ENCODE measurements around the gene SPAG7.
A peak's percentile ranks its signal among the peaks of the same experiment; 100 is the strongest.

SPAG7 gene

GRCh38 chr17:4958102-4958501 lies 9.5 kb downstream of the SPAG7 start:
- Histone ChIP-seq H3K4me3 (ENCODE audit: low read length) (no peak overlapping the region), H3K9me3 (ENCODE audit: insufficient read depth, low read depth, low read length) (no peaks in the 10 kb centered on the region), H3K4me1 (ENCODE audit: insufficient read depth, low read length) (peaks cover 9% of the 10 kb centered on the region; the same call in 1 of the 2 replicates), H3K27ac (ENCODE audit: low read length) (no peak overlapping the region), H3K36me3 (ENCODE audit: insufficient read depth, low read depth, low read length) (peaks cover 14% of the 10 kb centered on the region; the same call in 1 of the 2 replicates), H3K27me3 (ENCODE audit: insufficient read depth, low read length) (no peaks in the 10 kb centered on the region), H3K9ac (ENCODE audit: low read depth, low read length) (no peak overlapping the region)

- H3K27me3 ChIP-seq (ENCODE audit: insufficient read depth, low read length): no peaks in the 10 kb centered on the region
- H3K4me1 ChIP-seq (ENCODE audit: insufficient read depth, low read length): peaks cover 12% of the 10 kb centered on the region; the same call in 1 of the 2 replicates
- peaks cover 14% of the 10 kb centered on the region; the same call in 1 of the 2 replicates for H3K36me3 ChIP-seq (ENCODE audit: insufficient read depth, low read depth, low read length)
- H3K9ac ChIP-seq (ENCODE audit: low read depth, low read length): no peak overlapping the region
- H3K27ac ChIP-seq (ENCODE audit: low read length): no peak overlapping the region
- H3K4me3 ChIP-seq (ENCODE audit: low read length): no peak overlapping the region
- H3K9me3 ChIP-seq (ENCODE audit: insufficient read depth, low read depth, low read length): no peaks in the 10 kb centered on the region
Observed at GRCh38 chr17:4956493-4957061, 11.0 kb downstream of the SPAG7 start.

GRCh38 chr17:4955091-4955490 lies 12.5 kb downstream of the SPAG7 start:
- Histone ChIP-seq H3K4me3 (ENCODE audit: low read length) (no peak overlapping the region), H3K9ac (ENCODE audit: low read depth, low read length) (no peak overlapping the region), H3K9me3 (ENCODE audit: insufficient read depth, low read depth, low read length) (no peaks in the 10 kb centered on the region), H3K27ac (ENCODE audit: low read length) (no peak overlapping the region), H3K27me3 (ENCODE audit: insufficient read depth, low read length) (no peaks in the 10 kb centered on the region), H3K4me1 (ENCODE audit: insufficient read depth, low read length) (peaks cover 15% of the 10 kb centered on the region; the same call in 1 of the 2 replicates), H3K36me3 (ENCODE audit: insufficient read depth, low read depth, low read length) (peaks cover 12% of the 10 kb centered on the region; the same call in 1 of the 2 replicates)

- no peaks in the 10 kb centered on the region for H3K27me3 ChIP-seq (ENCODE audit: insufficient read depth, low read length)
- H3K4me3 ChIP-seq (ENCODE audit: low read length): no peak overlapping the region
- H3K36me3 ChIP-seq (ENCODE audit: insufficient read depth, low read depth, low read length): no peaks in the 10 kb centered on the region
- H3K9me3 ChIP-seq (ENCODE audit: insufficient read depth, low read depth, low read length): no peaks in the 10 kb centered on the region
- no peak overlapping the region for H3K27ac ChIP-seq (ENCODE audit: low read length)
- H3K9ac ChIP-seq (ENCODE audit: low read depth, low read length): no peak overlapping the region
- peaks cover 13% of the 10 kb centered on the region; the same call in 1 of the 2 replicates for H3K4me1 ChIP-seq (ENCODE audit: insufficient read depth, low read length)
Observed at GRCh38 chr17:4953451-4953961, 14.1 kb downstream of the SPAG7 start.

- Histone ChIP-seq H3K4me3 (ENCODE audit: low read length) (peak overlapping the region; percentile 89), H3K36me3 (ENCODE audit: insufficient read depth, low read depth, low read length) (peaks cover 7% of the 10 kb centered on the region), H3K27ac (ENCODE audit: low read length) (no peak overlapping the region), H3K27me3 (ENCODE audit: insufficient read depth, low read length) (no peaks in the 10 kb centered on the region), H3K4me1 (ENCODE audit: insufficient read depth, low read length) (peaks cover 13% of the 10 kb centered on the region; the same call in 1 of the 2 replicates), H3K9ac (ENCODE audit: low read depth, low read length) (peak overlapping the region; percentile 99; the same call in 1 of the 2 replicates), H3K9me3 (ENCODE audit: insufficient read depth, low read depth, low read length) (no peaks in the 10 kb centered on the region)
Observed at GRCh38 chr17:4951486-4951885, 16.1 kb downstream of the SPAG7 start.

GRCh38 chr17:4950746-4951204 lies 16.8 kb downstream of the SPAG7 start, which contains the start of gene ENO3:
ENO3 (plus strand) TSS chr17:4951119; CDS start chr17:4951830, 711 bp downstream.
- Histone ChIP-seq H3K27ac (ENCODE audit: low read length) (peak within 1 kb of the TSS; percentile 89), H3K9me3 (ENCODE audit: insufficient read depth, low read depth, low read length) (no peaks in the 10 kb centered on the region), H3K27me3 (ENCODE audit: insufficient read depth, low read length) (no peaks in the 10 kb centered on the region), H3K36me3 (ENCODE audit: insufficient read depth, low read depth, low read length) (peaks cover 14% of the 10 kb centered on the region), H3K9ac (ENCODE audit: low read depth, low read length) (peak within 1 kb of the TSS; percentile 99), H3K4me3 (ENCODE audit: low read length) (peak within 1 kb of the TSS; percentile 89), H3K4me1 (ENCODE audit: insufficient read depth, low read length) (peaks cover 18% of the 10 kb centered on the region; the same call in 1 of the 2 replicates)

- H3K36me3 ChIP-seq (ENCODE audit: insufficient read depth, low read depth, low read length): peaks cover 19% of the 10 kb centered on the region
- no peaks in the 10 kb centered on the region for H3K27me3 ChIP-seq (ENCODE audit: insufficient read depth, low read length)
- H3K4me1 ChIP-seq (ENCODE audit: insufficient read depth, low read length): peaks cover 21% of the 10 kb centered on the region; the same call in 1 of the 2 replicates
- peak overlapping the region; percentile 89 for H3K4me3 ChIP-seq (ENCODE audit: low read length)
- peak overlapping the region; percentile 99 for H3K9ac ChIP-seq (ENCODE audit: low read depth, low read length)
- peak overlapping the region; percentile 89 for H3K27ac ChIP-seq (ENCODE audit: low read length)
- H3K9me3 ChIP-seq (ENCODE audit: insufficient read depth, low read depth, low read length): no peaks in the 10 kb centered on the region
Observed at GRCh38 chr17:4950075-4950745, 17.4 kb downstream of the SPAG7 start.

GRCh38 chr17:4949321-4950074 lies 18.1 kb downstream of the SPAG7 start:
- Histone ChIP-seq H3K36me3 (ENCODE audit: insufficient read depth, low read depth, low read length) (peaks cover 27% of the 10 kb centered on the region), H3K27me3 (ENCODE audit: insufficient read depth, low read length) (no peaks in the 10 kb centered on the region), H3K9me3 (ENCODE audit: insufficient read depth, low read depth, low read length) (no peaks in the 10 kb centered on the region), H3K4me1 (ENCODE audit: insufficient read depth, low read length) (peaks cover 21% of the 10 kb centered on the region), H3K27ac (ENCODE audit: low read length) (peak overlapping the region; percentile 97), H3K9ac (ENCODE audit: low read depth, low read length) (peak overlapping the region; percentile 99), H3K4me3 (ENCODE audit: low read length) (peak overlapping the region; percentile 98)

GRCh38 chr17:4948931-4949320 lies 18.7 kb downstream of the SPAG7 start:
- H3K4me3 ChIP-seq (ENCODE audit: low read length): peak overlapping the region; percentile 98
- peaks cover 21% of the 10 kb centered on the region for H3K4me1 ChIP-seq (ENCODE audit: insufficient read depth, low read length)

GRCh38 chr17:4948166-4948930 lies 19.3 kb downstream of the SPAG7 start, which contains the start of gene PFN1:
PFN1 (minus strand) TSS chr17:4948530; CDS start chr17:4948394, 136 bp downstream.
- Histone ChIP-seq H3K4me3 (ENCODE audit: low read length) (peak within 1 kb of the TSS; percentile 98), H3K9me3 (ENCODE audit: insufficient read depth, low read depth, low read length) (no peaks in the 10 kb centered on the region), H3K9ac (ENCODE audit: low read depth, low read length) (peak within 1 kb of the TSS; percentile 99), H3K36me3 (ENCODE audit: insufficient read depth, low read depth, low read length) (peaks cover 38% of the 10 kb centered on the region), H3K27ac (ENCODE audit: low read length) (peak within 1 kb of the TSS; percentile 99), H3K4me1 (ENCODE audit: insufficient read depth, low read length) (peaks cover 21% of the 10 kb centered on the region), H3K27me3 (ENCODE audit: insufficient read depth, low read length) (no peaks in the 10 kb centered on the region)

More at GRCh38 chr17:4948931-4949320, 18.7 kb downstream of the SPAG7 start:
- H3K9me3 ChIP-seq (ENCODE audit: insufficient read depth, low read depth, low read length): no peaks in the 10 kb centered on the region
- no peaks in the 10 kb centered on the region for H3K27me3 ChIP-seq (ENCODE audit: insufficient read depth, low read length)
- H3K36me3 ChIP-seq (ENCODE audit: insufficient read depth, low read depth, low read length): peaks cover 32% of the 10 kb centered on the region
- peak overlapping the region; percentile 97 for H3K27ac ChIP-seq (ENCODE audit: low read length)
- peak overlapping the region; percentile 99 for H3K9ac ChIP-seq (ENCODE audit: low read depth, low read length)

Measured in iPS-20b (cell line).